A673 (cell line): Measurements from ENCODE around the gene GRIK4. TPM values are rescaled to one million over a fixed set of nuclear protein-coding genes. Genes with fewer than 3 reads are reported as not detected.

Source experiments
- BruUV-seq: library from RNA; stranded (reverse); fragments of 400-500 nt; replicated peaks from 2 replicates; lab custom pipeline; 2021; lab: Mats Ljungman, UMichigan
- CTCF ChIA-PET: fragments of 300-600 bp; sonication (Branson Sonifier 250); formaldehyde crosslinking; loops from one replicate; lab custom pipeline; 2022; ENCODE audit warnings: antibody characterized with exemption; lab: Charles Lee
- POLR2A ChIA-PET: fragments of 300-600 bp; sonication (Branson Sonifier 250); formaldehyde crosslinking; loops from one replicate; lab custom pipeline; 2022; ENCODE audit warnings: antibody characterized with exemption; ENCODE audit not compliant: low non-redundant PET; lab: Charles Lee
- DNase-seq: peaks from one replicate; pipeline ENCODE4 v3.0.0-alpha.2; 2015; ENCODE audit warnings: low spot score
- H3K27ac ChIP-seq: fragments of 200-600 bp; sonication (generic); 2 replicates; pipeline ENCODE4 v1.5.1; 2016; ENCODE audit warnings: mixed run types, low read depth, mild to moderate bottlenecking, mixed read lengths, antibody characterized with exemption, low read length; ENCODE audit not compliant: poor library complexity, severe bottlenecking
- H3K27me3 ChIP-seq: fragments of 200-600 bp; sonication (generic); replicated peaks from 2 replicates; pipeline ENCODE4 v1.6.1; 2017; ENCODE audit warnings: mixed run types, low read depth, mild to moderate bottlenecking, mixed read lengths, antibody characterized with exemption, low read length; ENCODE audit not compliant: insufficient read depth, poor library complexity
- H3K36me3 ChIP-seq: fragments of 200-600 bp; sonication (generic); 2 replicates; pipeline ENCODE4 v1.6.1; 2016; ENCODE audit warnings: mixed run types, mild to moderate bottlenecking, mixed read lengths, antibody characterized with exemption, low read length; ENCODE audit not compliant: insufficient read depth, poor library complexity, severe bottlenecking
- H3K4me1 ChIP-seq: fragments of 200-600 bp; sonication (generic); 2 replicates; pipeline ENCODE4 v1.6.1; 2017; ENCODE audit warnings: mixed run types, mild to moderate bottlenecking, mixed read lengths, antibody characterized with exemption, low read length; ENCODE audit not compliant: insufficient read depth, poor library complexity, severe bottlenecking
- H3K4me3 ChIP-seq: fragments of 200-600 bp; sonication (generic); 2 replicates; pipeline ENCODE4 v1.5.1; 2016; ENCODE audit warnings: low read depth, mixed run types, mild to moderate bottlenecking, mixed read lengths, low read length; ENCODE audit not compliant: poor library complexity, severe bottlenecking
- H3K9me3 ChIP-seq: fragments of 200-600 bp; sonication (generic); 2 replicates; pipeline ENCODE4 v1.6.1; 2016; ENCODE audit warnings: mixed run types, low read depth, mild to moderate bottlenecking, mixed read lengths, antibody characterized with exemption, low read length; ENCODE audit not compliant: poor library complexity, severe bottlenecking
- CTCF ChIP-seq: fragments of 300-800, 200-600 bp; sonication (generic); conservative IDR thresholded peaks from 2 replicates; pipeline ENCODE4 v1.5.1; 2017; ENCODE audit warnings: low read depth, mild to moderate bottlenecking, antibody characterized with exemption, low read length, moderate library complexity, mixed read lengths
- EZH2 ChIP-seq: fragments of 200-600 bp; sonication (generic); IDR thresholded peaks from 2 replicates; pipeline ENCODE4 v1.6.1; 2017; ENCODE audit warnings: borderline replicate concordance, low read depth, mild to moderate bottlenecking, mixed read lengths, antibody characterized with exemption, low read length; ENCODE audit not compliant: poor library complexity, severe bottlenecking
- intact Hi-C: fragments of 100-400 bp; cut with micrococcal nuclease; formaldehyde crosslinking; loops from one replicate; pipeline ENCODE4 v1.10.0; 2022; ENCODE audit not compliant: unreplicated experiment
- total RNA-seq: library from RNA; stranded (reverse); gene quantifications from 2 replicates; pipeline ENCODE4 v1.2.3, GENCODE V29; 2021

The GRIK4 gene
- total RNA-seq, 1 experiment from 2014 or later, result not detected

GRCh38 chr11:120971825-120972224 is 460.3 kb downstream of the GRIK4 start:
- Histone ChIP-seq H3K4me1 (no peaks in the 10 kb centered on the region), H3K9me3 (no peaks in the 10 kb centered on the region), H3K4me3 (no peak overlapping the region), H3K36me3 (no peaks in the 10 kb centered on the region), H3K27ac (no peak overlapping the region), H3K27me3 (peaks cover 48% of the 10 kb centered on the region)
- CTCF ChIA-PET, result no interaction called here
- intact Hi-C loops, result no loop called here
- no TSS peak for BruUV-seq
- POLR2A ChIA-PET, result no interaction called here
- TF ChIP-seq CTCF, result no peak
- TF ChIP-seq EZH2, result no peak
- no peak for DNase-seq

- Histone ChIP-seq H3K4me1 (no peaks in the 10 kb centered on the region), H3K27me3 (peaks cover 50% of the 10 kb centered on the region), H3K36me3 (no peaks in the 10 kb centered on the region), H3K9me3 (no peaks in the 10 kb centered on the region), H3K4me3 (no peak overlapping the region), H3K27ac (no peak overlapping the region)
- CTCF ChIA-PET, result no interaction called here
- TF ChIP-seq CTCF (no peak), EZH2 (no peak)
- intact Hi-C loops, result no loop called here
- POLR2A ChIA-PET, result no interaction called here
- DNase-seq, result no peak
- BruUV-seq, result no TSS peak
Observed at GRCh38 chr11:120972621-120973020, 461.1 kb downstream of the GRIK4 start.

- no peak overlapping the region for H3K27ac ChIP-seq
- POLR2A ChIA-PET, result no interaction called here
- CTCF ChIA-PET, result interaction anchor here (0.7 kb wide), 1 partner anchor 64 kb away, joined by 4 read pairs; no protein-coding TSS in a partner anchor
Observed at GRCh38 chr11:120973501-120973900, 462.0 kb downstream of the GRIK4 start.

More at GRCh38 chr11:120973501-120973900, 462.0 kb downstream of the GRIK4 start:
- Histone ChIP-seq H3K9me3 (no peaks in the 10 kb centered on the region), H3K4me3 (no peak overlapping the region), H3K4me1 (no peaks in the 10 kb centered on the region), H3K36me3 (no peaks in the 10 kb centered on the region), H3K27me3 (peaks cover 59% of the 10 kb centered on the region)
- TF ChIP-seq EZH2, result no peak
- TF ChIP-seq CTCF, result no peak
- no TSS peak for BruUV-seq
- intact Hi-C loops, result no loop called here
- DNase-seq, result no peak
